GM18858 (cell line): ENCODE results near the gene ZDBF2.
"Not testable (repeated sequence)": the region's sequence is repeated elsewhere in the genome, so short reads cannot be mapped to it uniquely, and the experiment has no call there.

ENCODE experiments used
- ATAC-seq: cut with Tn5 transposase; IDR thresholded peaks from one replicate; pipeline ENCODE4 v1.9.1; 2021; ENCODE audit not compliant: unreplicated experiment

Gene ZDBF2

DNA sequence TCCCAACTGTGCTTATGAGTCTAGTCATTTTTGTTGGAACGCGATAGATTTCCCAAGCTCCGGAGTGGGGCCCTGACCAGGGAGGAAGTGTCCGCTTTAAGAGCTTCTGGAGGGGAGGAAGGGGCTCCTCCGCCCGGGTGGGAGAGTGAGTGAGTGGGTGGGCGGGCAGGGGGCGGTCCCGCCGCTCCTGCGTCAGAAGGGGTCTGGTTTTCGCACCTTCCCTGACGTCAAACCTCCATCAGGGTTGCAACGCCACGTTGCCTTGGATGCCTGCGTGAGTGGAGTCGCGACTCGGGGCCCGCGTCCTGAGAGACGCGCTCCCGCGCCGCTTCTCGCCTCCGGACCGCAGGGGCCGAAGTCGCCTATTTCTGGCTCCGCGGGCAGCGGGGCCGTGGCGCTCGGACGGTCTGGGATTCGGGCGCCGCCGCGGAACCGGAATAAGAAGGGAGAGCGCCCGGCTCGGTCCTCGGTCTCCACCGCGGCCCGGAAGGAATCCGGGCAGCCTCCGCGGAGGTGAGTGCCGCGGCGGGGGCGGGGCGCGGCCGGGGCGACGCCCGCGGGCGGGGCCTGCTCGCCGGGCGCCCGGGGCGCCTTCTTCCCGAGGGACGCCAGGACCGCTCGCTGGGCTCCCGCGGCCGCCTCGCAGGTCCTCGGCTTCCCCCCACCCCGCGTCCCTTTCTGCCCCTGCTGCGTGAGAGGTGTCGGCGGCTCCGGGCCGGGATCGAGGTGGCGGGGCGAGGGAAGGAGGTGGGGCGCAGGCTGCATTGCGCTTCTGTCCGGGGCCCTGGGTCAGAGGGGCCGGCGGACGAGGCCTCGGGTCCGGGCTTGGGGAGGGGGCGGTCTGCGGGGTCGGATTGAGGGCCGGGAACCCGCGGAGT is at the start of gene ZDBF2:
Gene ZDBF2, plus strand, starts transcription at position 230 of the 878 bp plus-strand sequence. CDS start 7,187 bp downstream, outside the sequence.
- ATAC-seq: peak; percentile 67

- ATAC-seq: peak; percentile 98
Measured at GRCh38 chr2:206225435-206226232, 48.8 kb upstream of the ZDBF2 start.

DNA sequence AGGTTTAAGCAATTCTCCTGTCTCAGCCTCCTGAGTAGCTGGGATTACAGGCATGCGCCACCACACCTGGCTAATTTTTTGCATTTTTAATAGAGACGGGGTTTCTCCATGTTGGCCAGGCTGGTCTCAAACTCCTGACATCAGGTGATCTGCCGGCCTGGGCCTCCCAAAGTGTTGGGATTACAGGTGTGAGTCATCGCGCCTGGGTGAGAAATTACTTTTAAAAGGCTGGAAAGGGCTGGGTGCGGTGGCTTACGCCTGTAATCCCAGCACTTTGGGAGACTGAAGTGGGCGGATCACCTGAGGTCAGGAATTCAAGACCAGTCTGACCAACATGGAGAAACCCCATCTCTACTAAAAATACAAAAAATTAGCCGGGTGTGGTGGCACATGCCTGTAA is 45.8 kb upstream of the ZDBF2 start:
- not testable (repeated sequence) for ATAC-seq

- ATAC-seq: no peak
Measured at GRCh38 chr2:206229642-206230041, 44.8 kb upstream of the ZDBF2 start.

- no peak for ATAC-seq
Measured at GRCh38 chr2:206230060-206230762, 44.3 kb upstream of the ZDBF2 start.

GRCh38 chr2:206231669-206232286 is 42.7 kb upstream of the ZDBF2 start:
- ATAC-seq: no peak

DNA sequence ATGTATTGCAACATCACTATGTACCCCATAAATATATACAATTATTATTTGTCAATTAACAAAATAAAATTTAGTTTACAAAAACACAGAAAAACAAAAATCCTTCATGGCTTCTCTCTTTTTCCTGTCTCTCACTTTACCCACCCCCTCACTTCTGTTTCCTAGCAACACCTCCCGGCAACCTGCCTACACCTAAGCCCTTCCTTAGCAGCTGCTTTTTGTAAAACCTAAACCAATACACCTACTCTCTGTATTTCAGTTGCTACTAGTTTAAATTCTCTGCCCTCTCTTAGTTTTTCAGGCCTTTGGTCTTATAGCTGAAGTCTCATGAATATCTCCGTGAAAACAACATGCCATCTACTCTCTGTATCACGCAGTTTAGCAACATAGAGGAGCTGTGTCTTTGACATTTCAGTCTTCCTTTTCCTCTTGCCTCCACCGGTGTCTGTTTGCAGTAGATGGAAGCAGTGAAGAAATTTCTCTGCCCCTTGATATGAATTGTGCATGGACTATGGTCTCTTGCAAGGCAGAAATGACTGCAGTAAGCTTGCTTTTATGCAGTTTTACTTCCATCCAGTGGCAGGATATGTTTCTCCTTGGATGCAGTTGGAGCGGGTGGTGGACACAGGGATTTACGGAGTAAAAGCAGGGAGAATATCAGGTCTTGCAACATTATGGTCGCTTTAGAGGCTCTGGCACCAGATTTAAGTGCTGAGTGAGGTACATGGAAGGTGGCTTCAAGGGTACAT is 42.0 kb upstream of the ZDBF2 start:
- no peak for ATAC-seq

DNA sequence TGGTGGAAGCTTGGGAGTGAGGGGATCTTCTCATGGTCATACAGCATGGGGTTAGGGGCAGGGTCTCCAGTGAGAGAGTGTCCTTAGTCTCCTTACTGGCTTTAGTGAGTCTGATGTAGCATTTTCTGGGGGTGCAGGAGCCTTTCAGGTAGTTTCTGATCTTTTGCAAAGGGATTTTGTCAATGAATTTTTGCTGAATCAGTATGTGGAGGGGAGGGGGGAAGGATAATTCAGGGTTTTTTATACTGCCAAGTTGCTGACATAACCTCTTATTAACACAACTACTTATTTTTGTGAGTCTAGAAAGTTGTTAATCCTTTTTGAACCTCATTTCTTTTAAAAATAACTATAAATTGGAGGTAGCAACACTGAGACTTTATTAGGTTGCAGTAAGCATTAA is 35.3 kb upstream of the ZDBF2 start:
- no peak for ATAC-seq

DNA sequence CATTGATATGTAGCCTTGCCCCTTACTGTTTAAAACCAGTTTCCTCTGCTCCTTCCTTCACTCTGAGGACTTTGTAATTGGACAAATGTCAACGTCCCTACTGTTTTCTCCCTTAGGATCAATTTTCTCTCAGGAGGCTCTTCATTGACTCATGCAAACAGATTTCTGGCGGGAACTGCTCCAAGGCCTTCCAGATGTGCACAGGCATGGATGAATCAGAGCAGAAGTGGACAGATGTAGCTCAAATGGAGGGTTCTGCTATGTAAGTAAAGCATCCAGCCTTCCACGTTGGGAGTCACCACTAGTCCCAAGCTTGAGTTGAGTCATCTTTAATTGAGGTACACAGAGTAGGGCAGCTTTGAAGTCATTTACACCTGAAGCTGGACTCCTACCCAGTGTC is 34.1 kb upstream of the ZDBF2 start:
- no peak for ATAC-seq

DNA sequence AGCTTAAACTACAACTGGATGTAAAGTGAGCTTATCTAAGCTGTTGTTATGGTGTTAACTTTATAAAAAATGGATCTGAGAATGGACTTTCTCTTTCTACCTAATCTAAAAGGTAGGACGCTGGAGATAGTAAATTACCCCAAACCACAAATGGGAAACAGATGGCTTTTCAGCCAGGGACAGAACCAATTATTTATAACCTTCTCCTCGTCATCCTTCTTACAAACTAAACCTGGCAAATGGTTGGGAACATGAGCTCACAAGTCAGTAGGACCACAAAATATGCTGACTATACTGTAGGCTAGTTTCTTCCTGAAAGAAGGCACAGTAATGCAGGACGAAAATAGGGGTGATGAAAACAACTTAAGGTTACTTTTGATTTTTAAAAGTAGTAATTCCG is 32.7 kb upstream of the ZDBF2 start:
- no peak for ATAC-seq

DNA sequence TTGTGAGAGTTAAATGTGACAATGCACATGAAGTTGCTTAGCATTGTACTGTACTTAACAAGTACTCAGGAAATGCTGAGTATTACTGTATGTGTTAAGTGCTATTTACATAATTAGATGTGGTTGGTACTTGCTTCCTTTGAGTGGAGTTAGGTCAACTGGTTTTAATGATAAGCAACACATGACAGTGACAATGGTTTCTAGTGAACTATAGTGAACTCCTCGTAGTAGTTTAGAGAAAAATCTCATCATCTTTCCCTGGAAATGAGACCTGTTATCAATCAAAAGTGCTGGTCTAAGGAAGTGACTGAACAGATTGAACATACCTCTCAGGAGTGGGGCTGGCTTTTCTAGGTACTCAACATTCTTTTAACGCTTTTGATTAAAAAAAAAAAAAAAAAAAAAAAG is 29.2 kb upstream of the ZDBF2 start:
- peak; percentile 43 for ATAC-seq

DNA sequence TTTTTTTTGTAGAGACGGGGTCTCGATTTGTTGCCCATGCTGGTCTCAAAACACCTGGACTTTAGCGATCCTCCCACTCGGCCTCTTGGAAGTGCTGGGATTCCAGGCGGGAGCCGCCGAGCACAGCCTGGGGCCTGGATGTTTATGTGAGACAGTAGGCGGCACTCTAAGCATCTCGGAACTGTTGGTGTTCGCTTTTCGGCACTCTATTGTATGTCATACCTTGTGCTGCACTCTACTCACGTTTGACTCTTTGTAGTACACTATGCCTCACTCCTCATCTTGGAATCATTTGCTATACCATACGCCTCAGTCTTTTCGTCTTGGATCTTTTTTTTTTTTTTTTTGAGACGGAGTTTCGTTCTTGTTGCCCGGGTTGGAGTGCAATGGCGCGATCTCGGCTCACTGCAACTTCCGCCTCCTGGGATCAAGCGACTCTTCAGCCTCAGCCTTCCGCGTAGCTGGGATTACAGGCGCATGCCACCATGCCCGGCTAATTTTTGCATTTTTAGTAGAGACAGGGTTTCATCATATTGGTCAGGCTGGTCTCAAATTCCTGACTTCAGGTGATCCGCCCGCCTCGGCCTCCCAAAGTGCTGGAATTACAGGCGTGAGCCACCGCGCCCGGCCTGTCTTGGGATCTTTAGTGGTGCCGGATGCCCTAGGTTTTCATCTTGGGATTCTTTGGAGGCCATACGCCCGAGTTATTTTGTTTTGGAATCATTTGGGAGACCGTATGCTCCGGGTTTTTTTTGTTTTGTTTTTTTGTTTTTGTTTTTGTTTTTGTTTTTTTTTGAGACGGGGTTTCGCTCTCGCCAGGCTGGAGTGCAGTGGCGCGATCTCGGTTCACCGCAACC is 24.2 kb upstream of the ZDBF2 start:
- no peak for ATAC-seq

- ATAC-seq: no peak
Measured at GRCh38 chr2:206253125-206253776, 21.2 kb upstream of the ZDBF2 start.

DNA sequence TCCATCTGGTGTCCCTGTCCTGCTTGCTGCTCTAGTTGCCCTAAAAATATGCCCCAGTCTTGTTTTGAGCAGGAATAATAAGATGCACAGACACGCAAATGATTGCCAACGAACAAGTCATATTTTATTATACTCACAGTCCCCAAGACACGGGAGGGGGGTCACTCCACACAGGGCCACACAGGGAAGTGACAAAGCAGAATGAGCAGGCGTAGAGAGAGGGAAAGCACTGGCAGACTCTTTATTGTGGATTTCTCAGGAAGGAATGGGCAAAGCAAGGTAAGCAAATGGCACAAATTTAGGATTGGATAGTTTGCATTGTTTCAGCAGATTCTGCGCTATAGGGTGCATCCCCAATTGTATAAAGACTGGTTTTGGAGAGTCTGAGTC is 20.7 kb upstream of the ZDBF2 start:
- ATAC-seq: no peak

GRCh38 chr2:206255003-206255402 is 19.5 kb upstream of the ZDBF2 start:
- no peak for ATAC-seq

DNA sequence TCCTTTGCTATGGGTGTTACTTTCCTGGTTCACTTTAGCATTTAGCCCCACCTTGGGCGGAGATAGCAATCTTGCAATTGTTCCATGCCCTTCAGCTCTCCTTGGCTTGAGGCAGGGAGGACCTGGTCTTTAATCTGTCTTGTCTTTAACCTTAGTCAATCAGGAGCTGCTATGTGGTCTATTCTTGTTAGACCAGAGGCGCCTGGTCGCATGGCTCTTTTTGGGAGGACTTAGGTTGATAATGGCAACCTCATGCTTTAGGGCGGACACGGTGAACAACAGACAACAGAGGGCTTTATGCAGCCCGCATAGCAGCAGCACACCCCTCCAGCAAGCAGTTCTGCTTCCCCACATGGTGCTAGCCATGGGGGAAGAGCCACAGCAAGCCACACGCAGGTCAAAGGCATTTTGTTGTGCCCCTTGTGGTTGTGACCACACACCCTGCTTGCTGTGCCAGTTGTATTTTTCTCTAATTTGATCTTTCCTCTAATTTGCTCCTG is 17.7 kb upstream of the ZDBF2 start:
- no peak for ATAC-seq

DNA sequence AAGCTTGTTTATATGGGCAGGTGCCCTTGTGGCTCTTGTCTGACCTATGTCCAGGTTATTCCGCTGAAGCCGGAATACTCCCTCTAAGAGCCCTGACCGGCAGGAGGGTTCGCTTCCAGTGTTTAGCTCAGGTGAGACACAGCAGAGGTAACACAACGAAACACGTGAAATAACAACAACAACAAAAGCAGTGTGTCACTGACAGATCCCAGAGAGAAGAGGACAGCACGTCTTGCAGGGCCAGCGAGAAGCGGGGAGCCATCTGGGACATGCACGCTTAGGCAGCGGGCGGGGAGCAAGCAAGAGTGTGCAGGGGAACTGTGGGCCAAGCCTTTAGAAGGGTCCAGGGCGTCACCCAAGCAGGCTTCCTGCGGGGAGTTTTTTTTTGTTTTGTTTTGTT is 17.1 kb upstream of the ZDBF2 start:
- ATAC-seq: no peak

DNA sequence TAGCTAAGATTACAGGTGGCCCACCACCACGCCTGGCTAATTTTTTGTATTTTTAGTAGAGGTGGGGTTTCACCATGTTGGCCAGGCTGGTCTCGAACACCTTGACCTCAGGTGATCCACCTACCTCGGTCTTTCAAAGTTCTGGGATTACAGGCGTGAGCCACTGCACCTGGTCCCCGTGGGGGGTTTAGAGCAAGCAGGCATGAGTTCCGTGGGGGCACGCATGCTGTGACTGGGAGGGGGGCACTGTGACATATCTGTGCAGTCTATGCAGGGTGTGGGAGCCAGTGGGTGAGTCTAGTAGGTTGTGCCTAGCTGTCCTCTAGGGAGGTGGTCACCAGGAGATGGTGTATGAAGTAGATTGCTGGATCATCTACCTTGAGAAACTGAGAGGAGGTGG is 16.6 kb upstream of the ZDBF2 start:
- no peak for ATAC-seq

DNA sequence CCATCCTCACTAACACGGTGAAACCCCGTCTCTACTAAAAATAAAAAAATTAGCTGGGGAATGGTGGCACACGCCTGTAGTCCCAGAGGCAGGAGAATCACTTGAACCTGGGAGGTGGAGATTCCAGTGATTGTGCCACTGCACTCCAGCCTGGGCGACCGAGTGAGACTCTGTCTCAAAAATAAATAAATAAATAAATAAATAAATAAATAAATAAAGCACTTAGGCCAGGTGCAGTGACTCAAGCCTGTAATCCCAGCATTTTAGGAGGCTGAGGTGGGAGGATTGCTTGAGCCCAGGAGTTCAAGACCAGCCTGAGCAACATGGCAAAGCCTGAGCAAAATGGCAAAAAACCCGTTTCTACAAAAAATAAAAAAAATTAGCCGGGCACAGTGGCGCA is 15.8 kb upstream of the ZDBF2 start:
- not testable (repeated sequence) for ATAC-seq
